Panc1 (cell line): ENCODE data around the gene DYNC1I1. TPM values are rescaled to one million over a fixed set of nuclear protein-coding genes. Genes with fewer than 3 reads are reported as not detected.

ENCODE experiments used
- ATAC-seq: fragments of 200-7000 bp; cut with Tn5 transposase; 2 replicates; pipeline ENCODE4 v1.9.1; 2020; ENCODE audit warnings: mild to moderate bottlenecking, moderate library complexity
- BruUV-seq: library from RNA; stranded (reverse); fragments of 400-500 nt; replicated peaks from 2 replicates; lab custom pipeline; 2021; lab: Mats Ljungman, UMichigan
- CTCF ChIA-PET: fragments of 300-600 bp; sonication (Branson Sonifier 250); formaldehyde crosslinking; loops from one replicate; lab custom pipeline; 2022; ENCODE audit warnings: antibody characterized with exemption; lab: Charles Lee
- POLR2A ChIA-PET: fragments of 300-600 bp; sonication (Branson Sonifier 250); formaldehyde crosslinking; loops from one replicate; lab custom pipeline; 2022; ENCODE audit warnings: antibody characterized with exemption; lab: Charles Lee
- DNase-seq: peaks from one replicate; pipeline ENCODE4 v3.0.0-alpha.2; 2010; ENCODE audit warnings: low read depth, low spot score
- H3K27ac ChIP-seq: 2 replicates; pipeline ENCODE4 v1.5.1; 2011; ENCODE audit warnings: mild to moderate bottlenecking, low read length, inconsistent platforms
- H3K27me3 ChIP-seq: fragments of 200-500 bp; sonication (Bioruptor generic); 2 replicates; pipeline ENCODE4 v1.6.0; 2014; ENCODE audit warnings: low read length, inconsistent platforms; ENCODE audit not compliant: control insufficient read depth, insufficient read depth
- H3K36me3 ChIP-seq: fragments of 200-500 bp; sonication (Bioruptor generic); 2 replicates; pipeline ENCODE4 v1.5.1; 2014; ENCODE audit warnings: inconsistent platforms, mild to moderate bottlenecking, low read length, moderate library complexity; ENCODE audit not compliant: control insufficient read depth, insufficient read depth
- H3K4me1 ChIP-seq: 2 replicates; pipeline ENCODE4 v1.5.1; 2011; ENCODE audit warnings: inconsistent platforms, mild to moderate bottlenecking, low read length, moderate library complexity; ENCODE audit not compliant: control insufficient read depth, insufficient read depth
- H3K4me3 ChIP-seq, 2 experiments: 2 replicates each; pipeline ENCODE4 v1.5.1; 2011 to 2012; ENCODE audit warnings: low read depth in 2 of 2, low read length in 2 of 2, mild to moderate bottlenecking in 2 of 2, inconsistent platforms in 1 of 2, moderate library complexity in 1 of 2
- H3K9me3 ChIP-seq: fragments of 200-500 bp; sonication (Bioruptor generic); 2 replicates; pipeline ENCODE4 v1.5.1; 2014; ENCODE audit warnings: low read depth, mild to moderate bottlenecking, inconsistent platforms, low read length, moderate library complexity; ENCODE audit not compliant: control insufficient read depth, insufficient read depth
- POLR2AphosphoS5 ChIP-seq: IDR thresholded peaks from 2 replicates; pipeline ENCODE4 v1.6.1; 2012; ENCODE audit warnings: mild to moderate bottlenecking, low read depth, low read length, moderate library complexity
- REST ChIP-seq, 2 experiments: IDR thresholded peaks; 2 replicates each; pipeline ENCODE4 v1.6.1; 2011 to 2012; ENCODE audit warnings: low read depth in 2 of 2, control low read depth in 1 of 2, low read length in 1 of 2, mild to moderate bottlenecking in 1 of 2, moderate library complexity in 1 of 2; ENCODE audit not compliant: insufficient read depth in 1 of 2
- SIN3A ChIP-seq: IDR thresholded peaks from 2 replicates; pipeline ENCODE4 v1.6.1; 2012; ENCODE audit warnings: low read depth, mild to moderate bottlenecking, low read length, moderate library complexity, borderline replicate concordance; ENCODE audit not compliant: insufficient read depth
- TCF7L2 ChIP-seq: IDR thresholded peaks from 2 replicates; pipeline ENCODE4 v1.6.1; 2011; ENCODE audit warnings: mild to moderate bottlenecking, low read depth, low read length, inconsistent platforms
- in situ Hi-C: cut with HindIII; loops from 2 replicates; pipeline ENCODE4 v1.10.0; 2016; ENCODE audit warnings: low sequenced_read_pairs, low pct_unique_long_range_greater_than_20kb
- intact Hi-C: fragments of 100-400 bp; cut with micrococcal nuclease; formaldehyde crosslinking; loops from one replicate; pipeline ENCODE4 v1.10.0; 2022; ENCODE audit not compliant: unreplicated experiment
- total RNA-seq: library from RNA; stranded (reverse); gene quantifications from one replicate; pipeline ENCODE4 v1.2.1, GENCODE V29; 2021; ENCODE audit not compliant: unreplicated experiment
- TF ChIP-seq, protein P1 (sequence below): fragments of 450-650 bp; IDR thresholded peaks from 2 replicates; pipeline ENCODE4 v1.5.1; 2017; ENCODE audit warnings: mild to moderate bottlenecking

DYNC1I1 gene
- total RNA-seq, 1 experiment from 2014 or later: 0.13 TPM

GRCh38 chr7:96097835-96098234, 325.5 kb downstream of the DYNC1I1 start:
- ChIA-PET CTCF (no interaction called here), POLR2A (no interaction called here)
- DNase-seq (no peak), ATAC-seq (no peak)
- no TSS peak for BruUV-seq
- H3K36me3 ChIP-seq: no peaks in the 10 kb centered on the region; the same call in 1 of the 2 replicates
- in situ Hi-C loops: no loop called here
- TF ChIP-seq, protein P1, sequence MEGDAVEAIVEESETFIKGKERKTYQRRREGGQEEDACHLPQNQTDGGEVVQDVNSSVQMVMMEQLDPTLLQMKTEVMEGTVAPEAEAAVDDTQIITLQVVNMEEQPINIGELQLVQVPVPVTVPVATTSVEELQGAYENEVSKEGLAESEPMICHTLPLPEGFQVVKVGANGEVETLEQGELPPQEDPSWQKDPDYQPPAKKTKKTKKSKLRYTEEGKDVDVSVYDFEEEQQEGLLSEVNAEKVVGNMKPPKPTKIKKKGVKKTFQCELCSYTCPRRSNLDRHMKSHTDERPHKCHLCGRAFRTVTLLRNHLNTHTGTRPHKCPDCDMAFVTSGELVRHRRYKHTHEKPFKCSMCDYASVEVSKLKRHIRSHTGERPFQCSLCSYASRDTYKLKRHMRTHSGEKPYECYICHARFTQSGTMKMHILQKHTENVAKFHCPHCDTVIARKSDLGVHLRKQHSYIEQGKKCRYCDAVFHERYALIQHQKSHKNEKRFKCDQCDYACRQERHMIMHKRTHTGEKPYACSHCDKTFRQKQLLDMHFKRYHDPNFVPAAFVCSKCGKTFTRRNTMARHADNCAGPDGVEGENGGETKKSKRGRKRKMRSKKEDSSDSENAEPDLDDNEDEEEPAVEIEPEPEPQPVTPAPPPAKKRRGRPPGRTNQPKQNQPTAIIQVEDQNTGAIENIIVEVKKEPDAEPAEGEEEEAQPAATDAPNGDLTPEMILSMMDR: no peak
- no peak for TF ChIP-seq TCF7L2
- no peak for TF ChIP-seq REST (IDR thresholded peaks at IDR 0.05; ENCODE audit: insufficient read depth in 1 of 2, low read depth in 2 of 2, low read length in 1 of 2)
- no peak for TF ChIP-seq POLR2AphosphoS5
- TF ChIP-seq SIN3A: no peak
- no peaks in the 10 kb centered on the region for H3K4me1 ChIP-seq
- H3K27ac ChIP-seq: no peak overlapping the region
- H3K9me3 ChIP-seq: peaks cover 5% of the 10 kb centered on the region; the same call in 1 of the 2 replicates
- H3K27me3 ChIP-seq: no peaks in the 10 kb centered on the region
- no peak overlapping the region for H3K4me3 ChIP-seq
- intact Hi-C loops: no loop called here

- CTCF ChIA-PET: no interaction called here
- intact Hi-C loops (no loop called here), in situ Hi-C loops (no loop called here)
- Histone ChIP-seq H3K27ac (no peak overlapping the region), H3K36me3 (no peaks in the 10 kb centered on the region; the same call in 1 of the 2 replicates), H3K4me1 (no peaks in the 10 kb centered on the region), H3K9me3 (peaks cover 5% of the 10 kb centered on the region; the same call in 1 of the 2 replicates), H3K4me3 (no peak overlapping the region), H3K27me3 (no peaks in the 10 kb centered on the region)
- POLR2A ChIA-PET: no interaction called here
- DNase-seq (no peak), ATAC-seq (no peak)
- BruUV-seq: no TSS peak
- no peak for TF ChIP-seq SIN3A
- TF ChIP-seq, protein P1: no peak
- TF ChIP-seq REST (IDR thresholded peaks at IDR 0.05; ENCODE audit: insufficient read depth in 1 of 2, low read depth in 2 of 2, low read length in 1 of 2): no peak
- no peak for TF ChIP-seq POLR2AphosphoS5
- no peak for TF ChIP-seq TCF7L2
Observed at GRCh38 chr7:96100737-96101136, 328.4 kb downstream of the DYNC1I1 start.
